Measurements from ENCODE around the gene SCN1A.
"Not testable (repeated sequence)": the region's sequence is repeated elsewhere in the genome, so short reads cannot be mapped to it uniquely, and the experiment has no call there.

Gene SCN1A

GRCh38 chr2:165989851-165990250 lies 138.0 kb downstream of the SCN1A start:
- DNase-seq (ENCODE audit: extremely low read depth, low read depth) = no peak
- TF ChIP-seq CTCF (IDR thresholded peaks at IDR 0.05; ENCODE audit: low read depth, low read length, missing control alignments) = no peak
- no peak overlapping the region for H3K4me3 ChIP-seq (replicated peaks; ENCODE audit: low read depth, low read length)

- no peak for DNase-seq (ENCODE audit: extremely low read depth, low read depth)
- H3K4me3 ChIP-seq (replicated peaks; ENCODE audit: low read depth, low read length) = no peak overlapping the region
- no peak for TF ChIP-seq CTCF (IDR thresholded peaks at IDR 0.05; ENCODE audit: low read depth, low read length, missing control alignments)
Observed at GRCh38 chr2:165985120-165985519, 142.7 kb downstream of the SCN1A start.

- not testable (repeated sequence) for DNase-seq (ENCODE audit: extremely low read depth, low read depth); H3K4me3 ChIP-seq (replicated peaks; ENCODE audit: low read depth, low read length)
Observed at GRCh38 chr2:165972161-165972560, 155.7 kb downstream of the SCN1A start.

- no peak overlapping the region for H3K4me3 ChIP-seq (replicated peaks; ENCODE audit: low read depth, low read length)
- TF ChIP-seq CTCF (IDR thresholded peaks at IDR 0.05; ENCODE audit: low read depth, low read length, missing control alignments) = no peak
- DNase-seq (ENCODE audit: extremely low read depth, low read depth) = no peak
Observed at GRCh38 chr2:165970663-165971062, 157.2 kb downstream of the SCN1A start.

GRCh38 chr2:165969227-165969626 lies 158.6 kb downstream of the SCN1A start:
- H3K4me3 ChIP-seq (replicated peaks; ENCODE audit: low read depth, low read length) = no peak overlapping the region
- TF ChIP-seq CTCF (IDR thresholded peaks at IDR 0.05; ENCODE audit: low read depth, low read length, missing control alignments) = no peak
- DNase-seq (ENCODE audit: extremely low read depth, low read depth) = no peak

- no peak for DNase-seq (ENCODE audit: extremely low read depth, low read depth)
- no peak overlapping the region for H3K4me3 ChIP-seq (replicated peaks; ENCODE audit: low read depth, low read length)
- no peak for TF ChIP-seq CTCF (IDR thresholded peaks at IDR 0.05; ENCODE audit: low read depth, low read length, missing control alignments)
Observed at GRCh38 chr2:165967746-165968145, 160.1 kb downstream of the SCN1A start.

- no peak for DNase-seq (ENCODE audit: extremely low read depth, low read depth)
- H3K4me3 ChIP-seq (replicated peaks; ENCODE audit: low read depth, low read length) = no peak overlapping the region
- TF ChIP-seq CTCF (IDR thresholded peaks at IDR 0.05; ENCODE audit: low read depth, low read length, missing control alignments) = no peak
Observed at GRCh38 chr2:165961818-165962217, 166.0 kb downstream of the SCN1A start.
